Measurements from ENCODE around the gene NTM. TPM values are rescaled to one million over a fixed set of nuclear protein-coding genes. Genes with fewer than 3 reads are reported as not detected.

The NTM gene
- total and polyA plus RNA-seq, 2 experiments from 2014 or later = 2.2 to 4.9 TPM

GRCh38 chr11:132119573-132119972 lies 749.2 kb downstream of the NTM start:
- Histone ChIP-seq H2AFZ (no peak overlapping the region), H3K27ac (no peak overlapping the region), H3K4me1 (ENCODE audit: insufficient read depth) (no peaks in the 10 kb centered on the region), H3K9me3 (ENCODE audit: low read depth) (no peaks in the 10 kb centered on the region), H3K27me3 (peaks cover 46% of the 10 kb centered on the region), H4K20me1 (ENCODE audit: insufficient read depth, poor library complexity, severe bottlenecking) (no peaks in the 10 kb centered on the region), H3K9me2 (replicated peaks; ENCODE audit: insufficient read depth) (no peaks in the 10 kb centered on the region), H3K36me3 (replicated peaks; ENCODE audit: insufficient read depth, low read depth) (no peaks in the 10 kb centered on the region), H3K79me2 (no peaks in the 10 kb centered on the region), H3K4me3 (no peak overlapping the region), H3K4me2 (no peak overlapping the region)
- TF ChIP-seq EZH2phosphoT487 (IDR thresholded peaks at IDR 0.05; ENCODE audit: low read depth, severe bottlenecking, unreplicated experiment) = no peak
- no peak for DNase-seq (ENCODE audit: low spot score)
- WGBS (ENCODE audit: low lambda C conversion rate, missing lambda C conversion rate) = 91% methylated on average over 4 of the region's 4 CpGs

DNA sequence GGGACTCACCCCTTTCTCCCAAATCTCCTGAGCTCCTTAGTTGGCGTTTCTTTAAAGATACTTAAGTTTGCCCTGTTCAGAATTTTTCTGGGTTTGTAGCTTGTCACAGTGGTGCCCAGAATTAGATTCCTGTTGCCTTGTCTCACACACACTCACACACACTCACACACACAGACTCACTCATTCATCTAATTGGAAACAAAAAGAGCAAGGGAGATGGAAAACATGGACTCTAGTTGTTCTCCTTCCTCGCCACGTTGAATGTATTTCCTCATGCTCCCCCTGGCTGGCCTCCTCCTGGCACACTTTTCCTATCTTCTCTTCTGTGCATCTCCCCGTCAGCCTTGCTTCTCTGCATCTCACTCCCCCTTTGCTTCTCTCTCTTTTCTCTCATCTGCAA lies 752.3 kb downstream of the NTM start:
- Histone ChIP-seq H3K36me3 (replicated peaks; ENCODE audit: insufficient read depth, low read depth) (no peaks in the 10 kb centered on the region), H3K4me1 (ENCODE audit: insufficient read depth) (peaks cover 5% of the 10 kb centered on the region), H3K4me3 (no peak overlapping the region), H2AFZ (no peak overlapping the region), H3K4me2 (no peak overlapping the region), H3K27me3 (peaks cover 42% of the 10 kb centered on the region), H3K27ac (no peak overlapping the region), H4K20me1 (ENCODE audit: insufficient read depth, poor library complexity, severe bottlenecking) (no peaks in the 10 kb centered on the region), H3K9me2 (replicated peaks; ENCODE audit: insufficient read depth) (no peaks in the 10 kb centered on the region), H3K79me2 (no peaks in the 10 kb centered on the region), H3K9me3 (ENCODE audit: low read depth) (no peaks in the 10 kb centered on the region)
- DNase-seq (ENCODE audit: low spot score) = no peak
- WGBS (ENCODE audit: low lambda C conversion rate, missing lambda C conversion rate) = 64% methylated on average over 4 of the region's 4 CpGs
- TF ChIP-seq EZH2phosphoT487 (IDR thresholded peaks at IDR 0.05; ENCODE audit: low read depth, severe bottlenecking, unreplicated experiment) = no peak
- TF ChIP-seq EZH2 (IDR thresholded peaks at IDR 0.05; ENCODE audit: borderline replicate concordance) = no peak
- TF ChIP-seq, protein P1, sequence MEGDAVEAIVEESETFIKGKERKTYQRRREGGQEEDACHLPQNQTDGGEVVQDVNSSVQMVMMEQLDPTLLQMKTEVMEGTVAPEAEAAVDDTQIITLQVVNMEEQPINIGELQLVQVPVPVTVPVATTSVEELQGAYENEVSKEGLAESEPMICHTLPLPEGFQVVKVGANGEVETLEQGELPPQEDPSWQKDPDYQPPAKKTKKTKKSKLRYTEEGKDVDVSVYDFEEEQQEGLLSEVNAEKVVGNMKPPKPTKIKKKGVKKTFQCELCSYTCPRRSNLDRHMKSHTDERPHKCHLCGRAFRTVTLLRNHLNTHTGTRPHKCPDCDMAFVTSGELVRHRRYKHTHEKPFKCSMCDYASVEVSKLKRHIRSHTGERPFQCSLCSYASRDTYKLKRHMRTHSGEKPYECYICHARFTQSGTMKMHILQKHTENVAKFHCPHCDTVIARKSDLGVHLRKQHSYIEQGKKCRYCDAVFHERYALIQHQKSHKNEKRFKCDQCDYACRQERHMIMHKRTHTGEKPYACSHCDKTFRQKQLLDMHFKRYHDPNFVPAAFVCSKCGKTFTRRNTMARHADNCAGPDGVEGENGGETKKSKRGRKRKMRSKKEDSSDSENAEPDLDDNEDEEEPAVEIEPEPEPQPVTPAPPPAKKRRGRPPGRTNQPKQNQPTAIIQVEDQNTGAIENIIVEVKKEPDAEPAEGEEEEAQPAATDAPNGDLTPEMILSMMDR (IDR thresholded peaks at IDR 0.05; ENCODE audit: poor library complexity) = no peak

DNA sequence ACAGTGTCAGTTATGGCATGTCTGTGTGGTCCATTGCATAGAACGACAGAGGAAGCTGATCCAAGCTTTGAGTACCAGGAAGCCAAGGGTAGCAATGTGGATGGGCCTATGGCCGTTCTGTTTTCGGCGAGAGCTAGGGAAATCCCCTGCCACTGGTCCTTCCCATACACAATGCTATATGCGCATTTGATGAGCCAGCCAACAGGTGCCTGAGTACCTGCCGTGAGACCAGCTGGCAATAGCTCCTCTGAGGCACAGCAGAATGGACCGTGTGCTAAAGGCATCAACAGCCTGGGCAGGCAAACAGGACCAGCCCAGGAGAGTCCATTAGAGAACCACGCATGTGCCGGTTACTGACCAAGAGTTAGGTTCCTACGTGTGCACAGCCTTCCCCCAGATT lies 753.0 kb downstream of the NTM start:
- no peak for TF ChIP-seq EZH2phosphoT487 (IDR thresholded peaks at IDR 0.05; ENCODE audit: low read depth, severe bottlenecking, unreplicated experiment)
- TF ChIP-seq, protein P1 (IDR thresholded peaks at IDR 0.05; ENCODE audit: poor library complexity) = no peak
- WGBS (ENCODE audit: low lambda C conversion rate, missing lambda C conversion rate) = 82% methylated on average over 10 of the region's 10 CpGs

GRCh38 chr11:132123854-132124835 lies 753.7 kb downstream of the NTM start:
- Histone ChIP-seq H3K79me2 (no peaks in the 10 kb centered on the region), H2AFZ (no peak overlapping the region), H3K9me3 (ENCODE audit: low read depth) (no peaks in the 10 kb centered on the region), H3K9me2 (replicated peaks; ENCODE audit: insufficient read depth) (no peaks in the 10 kb centered on the region), H3K4me3 (no peak overlapping the region), H3K4me1 (ENCODE audit: insufficient read depth) (peaks cover 5% of the 10 kb centered on the region), H3K4me2 (no peak overlapping the region), H3K36me3 (replicated peaks; ENCODE audit: insufficient read depth, low read depth) (no peaks in the 10 kb centered on the region), H4K20me1 (ENCODE audit: insufficient read depth, poor library complexity, severe bottlenecking) (no peaks in the 10 kb centered on the region), H3K27ac (no peak overlapping the region), H3K27me3 (peaks cover 37% of the 10 kb centered on the region)
- no peak for DNase-seq (ENCODE audit: low spot score)
- no peak for TF ChIP-seq EZH2 (IDR thresholded peaks at IDR 0.05; ENCODE audit: borderline replicate concordance)
- TF ChIP-seq, protein P1 (IDR thresholded peaks at IDR 0.05; ENCODE audit: poor library complexity) = no peak
- no peak for TF ChIP-seq EZH2phosphoT487 (IDR thresholded peaks at IDR 0.05; ENCODE audit: low read depth, severe bottlenecking, unreplicated experiment)
- WGBS (ENCODE audit: low lambda C conversion rate, missing lambda C conversion rate) = 84% methylated on average over 21 of the region's 21 CpGs

More for the DNA sequence above, 753.0 kb downstream of the NTM start:
- no peak overlapping the region for H3K27ac ChIP-seq
- no peaks in the 10 kb centered on the region for H3K36me3 ChIP-seq (replicated peaks; ENCODE audit: insufficient read depth, low read depth)
- H3K79me2 ChIP-seq = no peaks in the 10 kb centered on the region
- no peaks in the 10 kb centered on the region for H3K9me3 ChIP-seq (ENCODE audit: low read depth)
- H3K4me2 ChIP-seq = no peak overlapping the region
- H4K20me1 ChIP-seq (ENCODE audit: insufficient read depth, poor library complexity, severe bottlenecking) = no peaks in the 10 kb centered on the region
- no peak for DNase-seq (ENCODE audit: low spot score)
- H3K4me1 ChIP-seq (ENCODE audit: insufficient read depth) = peaks cover 5% of the 10 kb centered on the region
- no peaks in the 10 kb centered on the region for H3K9me2 ChIP-seq (replicated peaks; ENCODE audit: insufficient read depth)
- peaks cover 37% of the 10 kb centered on the region for H3K27me3 ChIP-seq
- H2AFZ ChIP-seq = no peak overlapping the region
- no peak overlapping the region for H3K4me3 ChIP-seq

All from hepatocyte (in vitro differentiated cells).